ENCODE data around the gene ATG7.

ATG7 gene

DNA sequence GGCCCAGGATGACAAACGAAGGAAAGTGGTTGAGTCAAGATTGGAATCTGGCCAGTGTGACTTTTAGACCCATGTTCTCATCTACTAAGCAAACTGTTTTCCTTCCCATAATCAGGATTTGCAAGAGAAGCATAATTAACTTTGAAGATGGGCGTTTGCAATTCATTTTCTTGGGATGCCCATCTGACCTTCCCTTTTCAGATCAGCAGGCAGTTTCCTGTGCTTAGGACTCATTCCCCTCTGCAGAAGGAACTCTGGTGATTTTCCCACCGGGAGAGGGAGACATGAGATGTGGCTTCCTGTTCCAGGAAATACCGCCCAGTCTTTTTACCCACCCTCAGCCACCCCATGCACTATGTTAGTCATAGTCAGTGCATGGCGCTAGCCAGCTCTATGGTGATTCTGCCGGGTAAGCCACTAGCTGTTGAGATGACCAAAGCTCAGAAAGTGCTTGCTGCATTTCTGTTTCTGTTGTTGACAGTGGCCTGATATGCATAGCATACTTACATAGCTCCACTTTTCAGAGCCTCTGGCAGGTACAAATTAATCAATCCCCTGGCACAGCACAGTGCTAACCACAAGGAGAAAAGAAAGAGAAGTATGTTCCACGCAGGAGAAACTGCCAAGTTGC is 242.1 kb downstream of the ATG7 start:
- peak; percentile 20 for DNase-seq (ENCODE audit: low read depth)
- no peak for TF ChIP-seq POLR2A (IDR thresholded peaks at IDR 0.05; ENCODE audit: extremely low read depth, insufficient read length)
- no peak for TF ChIP-seq MAX (IDR thresholded peaks at IDR 0.05; ENCODE audit: low read depth, low read length)
- no peak for TF ChIP-seq MYC (IDR thresholded peaks at IDR 0.05; ENCODE audit: low read depth, low read length)
- TF ChIP-seq CTCF (IDR thresholded peaks at IDR 0.05; ENCODE audit: low read depth, low read length), result no peak

GRCh38 chr3:11517601-11518000 is 245.4 kb downstream of the ATG7 start:
- TF ChIP-seq POLR2A (IDR thresholded peaks at IDR 0.05; ENCODE audit: extremely low read depth, insufficient read length), result no peak
- no peak for TF ChIP-seq MYC (IDR thresholded peaks at IDR 0.05; ENCODE audit: low read depth, low read length)
- no peak for TF ChIP-seq MAX (IDR thresholded peaks at IDR 0.05; ENCODE audit: low read depth, low read length)
- no peak for TF ChIP-seq CTCF (IDR thresholded peaks at IDR 0.05; ENCODE audit: low read depth, low read length)
- no peak for DNase-seq (ENCODE audit: low read depth)
- H3K4me3 ChIP-seq (ENCODE audit: low read depth, low read length), result no peak overlapping the region

More for the DNA sequence above, 242.1 kb downstream of the ATG7 start:
- H3K4me3 ChIP-seq (ENCODE audit: low read depth, low read length), result no peak overlapping the region

GRCh38 chr3:11521167-11521566 is 249.0 kb downstream of the ATG7 start:
- no peak for TF ChIP-seq POLR2A (IDR thresholded peaks at IDR 0.05; ENCODE audit: extremely low read depth, insufficient read length)
- no peak for TF ChIP-seq CTCF (IDR thresholded peaks at IDR 0.05; ENCODE audit: low read depth, low read length)
- TF ChIP-seq MYC (IDR thresholded peaks at IDR 0.05; ENCODE audit: low read depth, low read length), result no peak
- no peak for TF ChIP-seq MAX (IDR thresholded peaks at IDR 0.05; ENCODE audit: low read depth, low read length)

DNA sequence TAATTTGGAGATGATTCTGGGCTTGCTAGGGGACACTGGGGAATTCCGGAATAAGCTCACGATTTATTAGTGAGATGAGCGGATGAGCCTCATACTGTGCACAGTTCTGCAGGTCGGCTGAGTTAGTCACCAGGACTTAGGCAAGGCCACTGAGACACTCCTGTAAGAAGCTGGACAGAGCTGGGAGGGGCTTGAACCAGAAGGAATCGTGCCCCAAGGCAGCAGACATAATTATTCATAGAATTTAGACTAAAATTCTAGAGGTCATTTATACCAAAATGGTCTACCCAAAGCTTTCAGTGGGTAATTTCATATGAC is 250.2 kb downstream of the ATG7 start:
- DNase-seq (ENCODE audit: low read depth), result no peak
- no peak overlapping the region for H3K4me3 ChIP-seq (ENCODE audit: low read depth, low read length)
- TF ChIP-seq POLR2A (IDR thresholded peaks at IDR 0.05; ENCODE audit: extremely low read depth, insufficient read length), result no peak
- no peak for TF ChIP-seq CTCF (IDR thresholded peaks at IDR 0.05; ENCODE audit: low read depth, low read length)
- no peak for TF ChIP-seq MAX (IDR thresholded peaks at IDR 0.05; ENCODE audit: low read depth, low read length)
- TF ChIP-seq MYC (IDR thresholded peaks at IDR 0.05; ENCODE audit: low read depth, low read length), result no peak

More at GRCh38 chr3:11521167-11521566, 249.0 kb downstream of the ATG7 start:
- no peak overlapping the region for H3K4me3 ChIP-seq (ENCODE audit: low read depth, low read length)
- DNase-seq (ENCODE audit: low read depth), result no peak

DNA sequence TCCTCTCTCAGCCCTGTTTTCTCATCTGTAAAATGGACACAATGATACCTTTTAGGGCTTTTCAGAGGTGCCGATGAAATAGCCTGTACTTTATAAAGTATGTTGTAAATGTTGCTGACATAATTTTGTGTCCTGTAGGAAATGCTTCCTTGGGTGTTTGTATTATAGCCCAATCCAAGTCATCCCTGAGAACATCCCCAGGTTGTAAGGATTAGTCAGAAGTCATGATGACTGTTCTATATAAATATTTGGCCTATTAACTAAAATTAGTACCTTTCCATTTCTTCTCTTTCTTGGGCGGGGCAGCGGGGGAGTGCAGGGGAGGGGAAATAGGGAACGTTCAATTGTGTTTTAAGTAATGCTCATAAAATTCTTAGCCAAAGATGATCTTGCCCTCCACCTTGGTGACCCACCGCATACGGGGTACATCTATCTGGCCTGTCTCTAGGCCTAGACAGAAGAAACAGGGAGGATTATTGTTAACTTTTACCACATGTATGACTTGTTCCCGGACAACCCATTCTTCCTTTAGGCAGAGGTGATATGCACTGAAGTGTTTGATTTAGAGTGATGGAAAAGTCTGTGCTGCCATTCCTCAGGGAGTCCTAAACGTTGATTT is 250.9 kb downstream of the ATG7 start:
- TF ChIP-seq MAX (IDR thresholded peaks at IDR 0.05; ENCODE audit: low read depth, low read length) (no peak), CTCF (IDR thresholded peaks at IDR 0.05; ENCODE audit: low read depth, low read length) (no peak), POLR2A (IDR thresholded peaks at IDR 0.05; ENCODE audit: extremely low read depth, insufficient read length) (no peak), MYC (IDR thresholded peaks at IDR 0.05; ENCODE audit: low read depth, low read length) (no peak)
- no peak overlapping the region for H3K4me3 ChIP-seq (ENCODE audit: low read depth, low read length)
- DNase-seq (ENCODE audit: low read depth), result no peak

All from NB4 (cell line).